T-helper 9 cell (primary cell): Measurements from ENCODE around the gene SH3RF3.

Experiments
- DNase-seq: peaks from one replicate; pipeline ENCODE4 v3.0.0-alpha.2; 2020

Gene SH3RF3

DNA sequence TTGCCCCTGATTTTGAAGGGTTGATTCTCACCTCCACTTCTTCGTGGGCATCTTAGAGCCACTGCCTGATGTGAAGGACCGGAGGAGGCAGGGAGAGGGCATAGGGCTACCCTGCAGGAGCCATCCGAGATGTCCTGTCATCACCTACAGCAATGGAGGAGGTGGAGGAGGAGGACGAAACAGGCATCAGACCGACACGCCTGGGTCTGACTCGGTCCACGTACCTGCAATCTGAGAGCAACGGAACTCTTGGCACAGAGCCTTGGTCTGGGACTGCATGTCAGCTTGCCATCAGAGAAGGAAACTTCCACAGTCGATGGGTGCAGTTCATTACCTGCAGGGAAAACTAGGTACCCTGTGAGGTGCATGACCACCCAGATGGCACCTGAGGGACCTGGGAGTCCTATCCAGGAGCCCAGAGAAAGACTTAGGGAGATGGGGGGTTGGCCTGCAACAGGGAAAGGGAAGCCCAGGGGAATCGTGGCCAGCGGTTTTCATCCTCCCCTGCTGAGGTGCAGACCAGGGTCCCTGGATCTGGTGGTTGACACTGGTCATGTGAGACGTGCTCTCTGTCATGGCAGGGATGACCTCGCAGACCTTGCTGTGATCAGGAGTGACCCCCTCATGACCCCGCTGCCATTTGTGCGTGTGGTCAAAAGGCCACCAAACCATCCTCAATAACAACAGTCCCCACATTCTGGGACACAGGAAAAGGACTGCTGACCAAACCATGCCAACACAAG is 293.9 kb downstream of the SH3RF3 start:
- DNase-seq, result no peak

DNA sequence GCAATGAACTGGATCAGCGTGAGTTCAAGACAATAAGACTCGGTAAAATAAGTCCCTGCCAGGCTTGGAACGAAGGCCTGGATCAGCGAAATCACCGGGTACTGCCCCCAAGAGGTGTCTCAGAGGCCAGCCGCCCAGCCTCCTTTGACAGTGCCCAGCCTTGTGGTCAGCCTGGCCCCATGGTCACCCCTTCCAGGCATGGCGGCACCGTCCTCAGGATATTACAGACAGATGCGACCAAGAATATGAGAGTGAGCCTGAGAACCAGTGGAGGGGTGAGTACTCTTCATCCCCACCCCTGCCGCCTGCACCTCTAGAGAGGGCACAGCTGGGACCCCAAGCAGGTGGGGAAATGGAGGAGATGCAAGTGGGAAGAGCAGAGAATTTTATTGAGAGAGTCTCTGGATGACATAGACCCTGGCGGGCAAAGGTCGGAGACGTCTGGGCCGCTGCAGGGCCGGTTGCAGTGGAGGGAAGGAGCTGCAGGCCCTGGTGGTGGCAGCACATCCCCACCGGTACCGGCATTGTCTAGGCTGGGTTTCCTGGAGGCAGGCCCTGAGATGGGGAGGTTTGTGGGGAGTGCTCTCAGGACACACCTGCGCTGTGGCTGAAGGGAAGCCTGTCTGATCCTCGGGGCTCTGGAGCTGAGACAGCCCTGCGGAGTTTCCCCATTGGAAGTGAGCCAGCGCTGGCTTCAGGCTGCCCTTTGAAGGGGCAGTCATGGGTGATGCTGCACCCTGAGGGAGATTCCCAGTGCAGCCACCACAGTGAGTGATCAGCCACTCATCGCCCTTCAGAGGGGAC is 294.8 kb downstream of the SH3RF3 start:
- no peak for DNase-seq

DNA sequence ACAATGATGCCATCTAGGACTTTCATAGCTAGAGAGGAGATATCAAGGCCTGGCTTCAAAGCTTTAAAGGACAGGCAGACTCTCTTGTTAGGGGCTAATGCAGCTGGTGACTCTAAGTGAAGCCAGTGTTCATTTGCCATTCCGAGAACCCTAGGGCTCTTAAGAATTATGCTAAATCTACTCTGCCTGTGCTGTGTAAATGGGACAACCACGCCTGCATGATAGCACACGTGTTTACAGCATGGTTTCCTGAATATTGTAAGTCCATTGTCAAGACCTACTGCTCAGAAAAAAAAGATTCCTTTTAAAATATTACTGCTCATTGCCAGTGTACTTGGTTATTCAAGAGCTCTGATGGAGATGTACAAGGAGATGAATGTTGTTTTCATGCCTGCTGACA is 296.4 kb downstream of the SH3RF3 start:
- no peak for DNase-seq

GRCh38 chr2:109427661-109428091 is 298.7 kb downstream of the SH3RF3 start:
- DNase-seq, result no peak

DNA sequence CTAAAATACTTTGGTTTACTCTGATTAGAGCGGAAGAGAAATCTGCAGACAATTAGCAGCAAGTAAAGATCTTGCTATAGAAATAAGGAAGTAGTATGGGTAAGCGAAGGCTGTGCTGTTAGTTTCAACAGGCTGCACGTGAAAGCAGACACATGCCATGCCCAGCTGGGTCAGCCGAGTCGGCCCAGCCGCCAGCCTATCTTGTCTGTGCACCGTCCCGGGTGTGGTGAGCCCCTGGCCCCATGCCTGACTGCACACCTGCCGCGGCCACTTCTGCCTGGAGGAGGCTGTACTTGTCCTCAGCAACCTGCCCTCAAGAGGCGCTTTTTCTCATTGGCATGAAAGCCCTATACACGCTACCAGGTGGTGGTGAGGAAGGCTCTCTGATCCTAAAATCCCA is 299.3 kb downstream of the SH3RF3 start:
- DNase-seq, result no peak

- no peak for DNase-seq
Measured at GRCh38 chr2:109428841-109429566, 300.0 kb downstream of the SH3RF3 start.

DNA sequence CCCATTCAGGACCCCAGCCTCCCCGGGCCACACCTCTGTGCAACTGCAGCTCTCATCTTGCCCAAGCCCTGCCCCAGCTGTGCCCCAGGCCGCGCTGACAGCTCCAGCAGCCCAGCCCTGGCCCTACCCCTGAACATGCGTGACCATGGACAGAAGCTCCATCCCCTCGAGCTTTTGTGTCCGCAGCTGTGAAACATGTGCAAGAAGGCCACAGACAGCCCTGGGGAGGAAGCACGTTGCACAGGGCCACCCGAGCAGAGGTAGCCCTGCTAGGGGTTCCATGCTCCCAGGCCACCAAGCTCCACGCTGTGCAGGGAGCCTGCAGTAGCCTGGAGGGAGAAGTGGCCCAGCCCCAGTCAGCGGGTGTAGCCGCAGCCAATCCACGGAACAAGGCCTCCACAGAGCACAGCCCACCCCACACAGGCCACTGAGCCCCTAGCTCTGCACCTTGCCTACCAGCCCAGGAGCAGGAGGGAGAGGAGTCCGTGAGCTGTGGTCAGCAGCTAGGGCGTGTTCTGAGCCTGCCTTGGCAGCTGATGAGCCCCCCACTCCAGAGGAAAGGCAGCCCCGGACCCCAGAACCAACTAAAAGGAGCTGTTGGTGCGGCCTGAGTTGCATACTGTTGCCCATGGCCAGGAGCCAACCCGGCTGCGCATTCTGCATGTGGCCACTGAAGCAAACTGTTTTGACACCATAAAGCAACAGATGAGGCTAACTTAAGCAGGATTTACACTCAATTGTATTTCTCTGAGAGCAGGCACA is 300.7 kb downstream of the SH3RF3 start:
- DNase-seq, result no peak

GRCh38 chr2:109430329-109430636 is 301.3 kb downstream of the SH3RF3 start:
- no peak for DNase-seq

DNA sequence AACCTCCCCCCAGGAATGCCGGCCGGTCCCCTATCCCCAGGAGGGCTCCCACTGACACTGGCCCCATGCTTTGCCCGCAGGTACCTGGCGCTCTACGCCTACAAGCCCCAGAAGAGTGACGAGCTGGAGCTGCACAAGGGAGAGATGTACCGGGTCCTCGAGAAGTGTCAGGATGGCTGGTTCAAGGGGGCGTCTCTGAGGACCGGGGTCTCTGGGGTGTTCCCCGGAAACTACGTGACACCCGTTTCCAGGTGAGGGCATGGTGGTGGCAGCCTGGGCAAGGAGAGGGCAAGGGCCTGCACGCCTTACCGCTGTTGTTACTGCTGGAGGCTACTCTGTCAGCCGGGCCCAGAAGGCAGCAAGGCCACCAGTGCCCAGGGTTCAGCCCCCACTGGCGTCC is 303.4 kb downstream of the SH3RF3 start:
- no peak for DNase-seq

GRCh38 chr2:109433486-109433885 is 304.5 kb downstream of the SH3RF3 start:
- no peak for DNase-seq

- DNase-seq, result no peak
Measured at GRCh38 chr2:109433926-109434325, 304.9 kb downstream of the SH3RF3 start.

DNA sequence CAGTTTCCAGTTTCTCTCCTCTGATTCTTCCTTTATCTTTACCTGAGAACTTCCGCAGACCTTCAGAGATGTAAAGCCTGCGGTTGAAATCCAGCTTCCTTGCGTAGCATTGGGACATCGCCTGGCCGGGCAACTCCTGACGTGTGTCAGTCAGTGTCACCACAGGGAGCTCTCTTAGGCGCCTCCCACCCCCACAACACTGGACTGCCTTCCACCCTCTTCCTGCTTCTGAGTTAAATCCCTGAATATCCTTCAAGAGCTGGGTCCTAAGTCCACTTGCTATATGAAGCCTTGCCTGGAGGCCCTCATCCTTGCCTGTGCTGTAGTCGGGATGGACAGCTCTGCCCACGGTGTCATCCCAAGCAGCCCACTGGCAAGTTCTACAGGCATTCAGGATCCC is 305.3 kb downstream of the SH3RF3 start:
- DNase-seq, result no peak

DNA sequence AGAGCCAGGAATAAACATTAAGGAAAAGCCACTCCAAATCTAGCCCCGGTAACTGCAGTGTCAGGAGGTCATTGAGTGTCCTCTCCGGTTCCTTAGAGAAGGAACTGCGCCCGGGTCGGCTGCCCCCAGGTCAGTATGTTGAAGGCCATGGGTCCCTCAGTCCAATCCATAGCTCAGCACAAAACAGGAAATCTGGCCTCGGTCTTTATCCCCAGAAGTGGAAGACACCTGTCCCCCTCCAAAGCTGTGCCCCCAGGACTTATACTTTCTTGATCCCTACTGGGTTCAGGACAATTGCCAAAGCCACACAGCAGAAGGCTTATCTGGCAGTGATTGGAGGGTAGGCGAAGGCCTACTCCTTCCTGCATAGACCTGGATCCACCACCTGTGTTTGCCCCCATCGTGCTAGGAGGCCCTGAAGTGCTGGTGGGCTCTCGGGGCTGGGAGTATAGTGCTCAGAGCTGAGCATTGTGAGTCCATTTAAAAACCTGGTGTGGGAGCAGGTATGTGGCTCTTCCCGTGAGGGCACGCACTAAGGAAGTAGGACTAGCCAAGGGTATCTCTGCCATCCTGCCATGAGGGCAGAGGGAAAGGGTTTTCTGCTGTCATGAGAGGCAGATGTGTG is 306.2 kb downstream of the SH3RF3 start:
- DNase-seq, result no peak

DNA sequence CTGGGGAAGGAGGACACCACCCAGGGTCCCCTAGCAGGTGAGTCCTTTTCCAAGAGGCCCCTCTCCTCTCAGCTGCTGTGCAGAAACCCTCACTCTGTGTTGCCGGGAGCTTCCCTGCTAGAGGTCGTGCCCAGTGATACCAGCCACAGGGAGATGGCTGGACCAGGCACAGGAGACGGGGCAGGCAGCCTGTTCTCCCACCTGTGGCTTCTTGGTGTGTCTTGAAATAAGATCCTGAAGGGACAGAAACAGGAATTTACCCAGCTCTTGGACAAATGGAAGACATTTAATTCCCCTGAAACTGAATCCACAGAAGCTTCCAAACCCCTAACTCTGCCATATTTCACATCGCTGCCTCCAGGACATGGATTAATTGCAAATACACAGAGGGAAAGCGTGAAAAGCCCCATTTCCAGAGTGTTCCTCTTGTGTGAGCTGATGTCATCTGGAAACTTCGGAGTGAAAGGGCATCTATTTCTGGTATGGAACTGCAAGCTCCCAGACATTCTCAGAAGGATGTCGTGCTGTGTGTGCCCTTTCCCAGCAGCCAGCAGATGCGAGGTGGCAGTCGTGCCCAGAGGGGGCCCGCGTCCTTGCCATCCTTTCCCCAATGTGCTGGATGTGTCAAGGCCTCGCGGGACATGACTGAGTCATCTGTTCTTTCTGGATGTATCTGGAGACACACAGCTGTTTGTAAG is 307.0 kb downstream of the SH3RF3 start:
- no peak for DNase-seq

DNA sequence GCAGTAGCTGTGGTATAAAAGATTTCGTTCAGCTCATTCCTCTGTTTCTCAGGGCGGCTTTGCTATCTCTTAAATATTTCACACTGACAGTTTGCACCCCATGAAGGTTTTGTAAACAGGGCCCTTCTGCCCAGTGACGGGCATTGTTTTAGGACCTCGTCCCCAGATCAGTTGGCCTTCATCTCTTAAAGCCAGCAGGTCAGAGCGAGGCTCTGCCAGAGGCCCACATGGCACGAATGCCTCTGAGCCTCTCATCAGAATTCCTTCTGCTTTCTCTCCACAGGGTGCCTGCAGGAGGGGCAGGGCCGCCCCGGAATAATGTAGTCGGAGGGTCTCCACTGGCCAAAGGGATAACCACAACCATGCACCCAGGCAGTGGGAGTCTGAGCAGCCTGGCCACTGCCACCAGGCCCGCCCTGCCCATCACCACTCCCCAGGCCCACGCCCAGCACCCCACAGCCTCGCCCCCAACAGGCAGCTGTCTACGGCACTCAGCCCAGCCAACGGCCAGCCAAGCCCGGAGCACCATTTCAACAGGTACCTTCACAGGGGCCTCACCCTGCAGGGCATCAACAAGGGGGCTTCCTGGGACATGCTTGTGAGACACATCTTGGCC is 307.7 kb downstream of the SH3RF3 start:
- DNase-seq, result no peak

GRCh38 chr2:109437325-109438090 is 308.5 kb downstream of the SH3RF3 start:
- no peak for DNase-seq

- no peak for DNase-seq
Measured at GRCh38 chr2:109438146-109438545, 309.1 kb downstream of the SH3RF3 start.

DNA sequence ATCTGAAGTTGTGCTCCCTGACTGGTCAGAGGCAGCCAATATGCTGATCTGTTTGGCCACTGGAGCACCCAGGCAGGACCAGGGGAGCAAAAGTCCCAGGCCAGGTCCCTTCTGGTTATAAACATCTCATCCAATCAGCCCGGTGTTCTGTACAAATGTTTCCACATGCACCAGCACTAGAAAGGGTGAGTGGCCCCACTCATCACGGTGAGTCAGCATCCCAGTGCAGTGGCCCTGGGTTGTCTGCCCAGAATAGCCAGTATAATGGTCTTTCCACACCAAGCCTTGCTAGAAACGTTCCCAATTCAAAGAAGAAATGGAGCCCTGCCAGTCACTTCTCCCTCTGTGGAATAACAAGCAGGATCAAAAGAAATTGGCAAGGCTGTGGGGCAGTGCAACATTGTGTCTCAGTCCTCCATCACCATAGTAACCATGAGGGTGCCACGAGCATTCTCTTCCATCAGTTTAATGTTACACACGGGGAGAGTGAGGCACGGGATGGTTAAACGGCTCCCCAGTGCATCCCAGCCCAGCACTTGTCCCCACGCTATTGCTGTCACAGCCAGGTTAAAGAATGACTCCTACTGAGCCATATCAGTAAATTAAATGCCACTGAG is 309.9 kb downstream of the SH3RF3 start:
- no peak for DNase-seq

- DNase-seq, result no peak
Measured at GRCh38 chr2:109439390-109439786, 310.4 kb downstream of the SH3RF3 start.

DNA sequence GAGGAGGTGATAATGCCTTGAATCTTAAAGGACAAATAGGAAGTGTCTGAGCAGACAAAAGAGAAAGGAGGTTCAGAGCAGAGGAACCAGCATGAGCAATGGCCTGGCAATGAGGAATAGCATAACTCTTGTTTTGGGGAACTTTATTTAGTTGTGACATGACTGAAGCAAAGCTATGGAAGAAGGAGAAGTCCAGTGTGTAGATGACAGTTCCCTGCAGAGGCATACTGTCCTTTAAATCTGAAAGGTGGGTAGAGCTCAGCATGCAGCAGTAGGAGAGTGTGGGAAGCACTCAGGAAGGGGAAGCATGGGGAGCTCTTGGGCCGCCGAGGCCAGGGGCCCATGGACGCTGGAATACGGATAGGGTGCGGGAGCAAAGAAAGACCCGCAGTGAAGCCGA is 311.0 kb downstream of the SH3RF3 start:
- DNase-seq, result no peak
